A549 treated with ZK216348 at 1 μM for 4 hours (cell line): ENCODE results near the gene ARL6. TPM values are rescaled to one million over a fixed set of nuclear protein-coding genes. Genes with fewer than 3 reads are reported as not detected.

ENCODE experiments used
- total RNA-seq: library from RNA; stranded (reverse); fragments of 200-300 nt; extraction: Qiagen RNA extraction; gene quantifications from 5 replicates; pipeline ENCODE4 v1.2.3, GENCODE V29; 2022; ENCODE audit warnings: low read depth

The ARL6 gene, protein sequence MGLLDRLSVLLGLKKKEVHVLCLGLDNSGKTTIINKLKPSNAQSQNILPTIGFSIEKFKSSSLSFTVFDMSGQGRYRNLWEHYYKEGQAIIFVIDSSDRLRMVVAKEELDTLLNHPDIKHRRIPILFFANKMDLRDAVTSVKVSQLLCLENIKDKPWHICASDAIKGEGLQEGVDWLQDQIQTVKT
- 4.2 to 6.5 TPM (median 5.0 TPM) in 5 replicates for total RNA-seq

DNA sequence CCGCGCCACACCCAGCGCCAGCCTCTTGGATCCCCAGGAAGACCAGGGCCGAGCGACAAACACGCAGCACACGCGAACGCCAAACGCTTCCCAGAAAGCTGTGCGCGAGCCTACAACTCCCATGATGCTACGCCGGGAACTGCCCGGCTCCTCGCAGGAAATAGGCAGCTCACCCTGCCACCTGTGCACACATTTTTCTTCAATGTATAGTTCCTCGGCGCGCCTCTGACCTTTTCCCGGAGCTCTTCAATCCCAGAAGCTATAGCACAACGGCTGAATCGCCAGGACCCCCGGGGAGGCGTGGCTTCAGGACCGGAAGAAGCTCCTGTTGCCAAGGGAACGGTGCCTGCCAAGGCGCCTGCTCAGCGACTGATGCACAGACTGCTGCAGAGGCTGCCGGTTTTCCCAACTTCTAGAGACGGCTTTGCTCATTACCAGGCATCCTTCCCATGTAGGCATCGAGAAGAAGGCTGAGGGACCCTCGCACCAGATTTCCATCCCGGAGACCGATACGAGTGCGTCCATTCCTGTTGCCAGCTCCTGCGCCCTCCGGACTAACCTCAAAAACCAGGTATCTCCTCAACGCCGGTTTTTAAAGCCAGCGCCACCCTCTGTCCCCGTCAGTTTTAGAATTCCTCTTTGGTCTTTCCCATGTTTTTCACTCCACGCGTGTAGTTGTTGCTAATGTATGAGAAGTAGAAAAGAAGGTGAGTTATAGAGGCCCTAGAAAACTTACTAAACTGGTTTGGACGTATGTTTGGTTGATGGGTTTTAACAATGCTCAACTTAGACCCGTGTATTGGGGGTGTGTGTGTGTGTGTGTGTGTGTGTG is at the start of gene ARL6:
Gene ARL6, plus strand, starts transcription at position 352 of the 832 bp plus-strand sequence. CDS start 3,350 bp downstream, outside the sequence.

DNA sequence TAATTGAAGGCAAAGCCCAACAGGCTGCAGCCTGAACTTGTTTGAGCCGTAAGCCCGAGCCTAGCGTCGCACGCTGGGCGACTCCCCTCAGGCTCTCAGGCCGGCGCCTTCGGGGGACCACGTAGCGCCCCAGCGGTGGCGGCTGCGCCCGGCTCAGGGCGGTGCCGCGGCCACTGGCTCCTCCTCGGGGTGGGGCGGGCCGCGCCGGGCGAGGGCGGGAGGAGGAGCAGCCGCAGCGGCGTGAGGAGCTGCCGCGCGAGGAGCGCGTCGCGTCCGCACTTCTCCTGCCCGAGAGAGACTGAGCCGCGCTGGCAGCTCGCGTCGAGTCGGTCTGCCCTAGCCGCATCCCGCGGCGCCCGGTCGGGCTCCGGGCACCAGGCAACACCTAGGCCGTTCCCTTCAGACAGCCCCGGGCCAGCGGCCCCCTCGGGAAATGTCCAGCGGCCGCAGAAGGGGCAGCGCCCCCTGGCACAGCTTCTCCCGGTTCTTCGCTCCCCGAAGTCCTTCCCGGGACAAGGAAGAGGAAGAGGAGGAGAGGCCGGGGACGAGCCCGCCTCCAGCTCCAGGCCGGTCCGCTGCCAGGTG is 57.3 kb downstream of the ARL6 start, which contains the start of gene CRYBG3:
Gene CRYBG3, plus strand, starts transcription at position 238 of the 585 bp plus-strand sequence. Its CDS starts 196 bp downstream, at position 434.

Other genes starting within 250 kb of the ARL6 start
- 6.9 to 10.9 TPM (median 7.1 TPM) in 5 replicates for gene CRYBG3, start 57.3 kb downstream of the ARL6 start, total RNA-seq
- 29.7 to 35.8 TPM (median 31.2 TPM) in 5 replicates for gene RIOX2, start 207.7 kb downstream of the ARL6 start, total RNA-seq